Right lobe of liver (tissue), 4 donors: ENCODE measurements around the gene FAIM2.

Source experiments
- POLR2A ChIP-seq: fragments of 450-650 bp; IDR thresholded peaks from one replicate; pipeline ENCODE4 v1.6.1; 2017; ENCODE audit warnings: antibody characterized with exemption, mild to moderate bottlenecking
- TF ChIP-seq, protein P1 (sequence below), 4 donors: fragments of 200-600 bp in 3 of 4; fragments of 450-650 bp in 1 of 4; IDR thresholded peaks; one replicate each; pipeline versions ENCODE4 v1.5.1 to v1.8.0; 2016 to 2022; ENCODE audit warnings: antibody characterized with exemption in 4 of 4, mild to moderate bottlenecking in 2 of 4
- donor health status: DM: no; HTN: no; CAD: no.
- donor health status: DM: no; HTN: no; CAD: no.
- donor health status: DM: no; HTN: yes; CAD: no.

GRCh38 chr12:49870501-49871262 lies 33.0 kb downstream of the FAIM2 start:
- TF ChIP-seq, protein P1, sequence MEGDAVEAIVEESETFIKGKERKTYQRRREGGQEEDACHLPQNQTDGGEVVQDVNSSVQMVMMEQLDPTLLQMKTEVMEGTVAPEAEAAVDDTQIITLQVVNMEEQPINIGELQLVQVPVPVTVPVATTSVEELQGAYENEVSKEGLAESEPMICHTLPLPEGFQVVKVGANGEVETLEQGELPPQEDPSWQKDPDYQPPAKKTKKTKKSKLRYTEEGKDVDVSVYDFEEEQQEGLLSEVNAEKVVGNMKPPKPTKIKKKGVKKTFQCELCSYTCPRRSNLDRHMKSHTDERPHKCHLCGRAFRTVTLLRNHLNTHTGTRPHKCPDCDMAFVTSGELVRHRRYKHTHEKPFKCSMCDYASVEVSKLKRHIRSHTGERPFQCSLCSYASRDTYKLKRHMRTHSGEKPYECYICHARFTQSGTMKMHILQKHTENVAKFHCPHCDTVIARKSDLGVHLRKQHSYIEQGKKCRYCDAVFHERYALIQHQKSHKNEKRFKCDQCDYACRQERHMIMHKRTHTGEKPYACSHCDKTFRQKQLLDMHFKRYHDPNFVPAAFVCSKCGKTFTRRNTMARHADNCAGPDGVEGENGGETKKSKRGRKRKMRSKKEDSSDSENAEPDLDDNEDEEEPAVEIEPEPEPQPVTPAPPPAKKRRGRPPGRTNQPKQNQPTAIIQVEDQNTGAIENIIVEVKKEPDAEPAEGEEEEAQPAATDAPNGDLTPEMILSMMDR (IDR thresholded peaks at IDR 0.05) = no peak
- TF ChIP-seq POLR2A = no peak
